Measurements from ENCODE around the gene GALNT7.

Gene GALNT7

GRCh38 chr4:173330590-173330989 is 162.0 kb downstream of the GALNT7 start:
- Mint-ChIP-seq H3K9me3 (no peaks in the 10 kb centered on the region), H3K4me1 (ENCODE audit: low read depth in 2 of 2) (peaks cover 21 to 24% of the 10 kb centered on the region in 2 donors), H3K27ac (peak overlapping the region in 1 of 2 donors; percentile 53), H3K4me3 (no peak overlapping the region), H3K27me3 (no peaks in the 10 kb centered on the region), H3K36me3 (ENCODE audit: insufficient read depth) (peaks cover 49% of the 10 kb centered on the region)
- DNase-seq (no peak), ATAC-seq (replicated peaks) (no peak)

- H3K36me3 Mint-ChIP-seq (ENCODE audit: insufficient read depth) = peaks cover 44% of the 10 kb centered on the region
- no peaks in the 10 kb centered on the region for H3K9me3 Mint-ChIP-seq
- ATAC-seq (replicated peaks) (no peak), DNase-seq (no peak)
- peak overlapping the region; percentile 99 to 100 for H3K4me3 Mint-ChIP-seq
- peak overlapping the region; percentile 98 to 99 for H3K27ac Mint-ChIP-seq
- peaks cover 21 to 25% of the 10 kb centered on the region in 2 donors for H3K4me1 Mint-ChIP-seq (ENCODE audit: low read depth in 2 of 2)
- H3K27me3 Mint-ChIP-seq = no peaks in the 10 kb centered on the region
These were observed 163.4 kb downstream of the GALNT7 start for GRCh38 chr4:173332021-173332487.

- no peak for ATAC-seq (replicated peaks)
- no peaks in the 10 kb centered on the region for H3K9me3 Mint-ChIP-seq
- peak in 1 of 3 experiments; percentile 11 for DNase-seq
These were observed 164.5 kb downstream of the GALNT7 start for GRCh38 chr4:173332963-173333657.

GRCh38 chr4:173333658-173334084 is 165.1 kb downstream of the GALNT7 start:
- Mint-ChIP-seq H3K9me3 (no peaks in the 10 kb centered on the region), H3K27ac (peak overlapping the region; percentile 98 to 99), H3K4me1 (ENCODE audit: low read depth in 2 of 2) (peaks cover 21 to 25% of the 10 kb centered on the region in 2 donors), H3K27me3 (no peaks in the 10 kb centered on the region), H3K4me3 (peak overlapping the region; percentile 99 to 100), H3K36me3 (ENCODE audit: insufficient read depth) (peaks cover 40% of the 10 kb centered on the region)
- ATAC-seq (replicated peaks) (peak; percentile 5), DNase-seq (peak in 1 of 3 experiments; percentile 29)

More at GRCh38 chr4:173332963-173333657, 164.5 kb downstream of the GALNT7 start:
- Mint-ChIP-seq H3K4me1 (ENCODE audit: low read depth in 2 of 2) (peaks cover 21 to 25% of the 10 kb centered on the region in 2 donors), H3K36me3 (ENCODE audit: insufficient read depth) (peaks cover 40% of the 10 kb centered on the region), H3K27me3 (no peaks in the 10 kb centered on the region), H3K4me3 (peak overlapping the region; percentile 99 to 100), H3K27ac (peak overlapping the region; percentile 98 to 99)

- H3K4me1 Mint-ChIP-seq (ENCODE audit: low read depth in 2 of 2) = peaks cover 21 to 25% of the 10 kb centered on the region in 2 donors
- no peaks in the 10 kb centered on the region for H3K9me3 Mint-ChIP-seq
- no peaks in the 10 kb centered on the region for H3K27me3 Mint-ChIP-seq
- ATAC-seq (replicated peaks) = peak; percentile 90
- H3K27ac Mint-ChIP-seq = peak within 1 kb of the TSS; percentile 98 to 99
- H3K36me3 Mint-ChIP-seq (ENCODE audit: insufficient read depth) = peaks cover 39% of the 10 kb centered on the region
- peak within 1 kb of the TSS; percentile 99 to 100 for H3K4me3 Mint-ChIP-seq
- DNase-seq = peak; percentile 99 to 100 (median 100)
These were observed 165.7 kb downstream of the GALNT7 start, which contains the start of gene HMGB2 for GRCh38 chr4:173334085-173334890. Gene HMGB2, minus strand, starts transcription at chr4:173334358. Its CDS starts 709 bp downstream, at chr4:173333649.

- Mint-ChIP-seq H3K27me3 (no peaks in the 10 kb centered on the region), H3K36me3 (ENCODE audit: insufficient read depth) (peaks cover 33% of the 10 kb centered on the region), H3K4me3 (peak overlapping the region; percentile 99 to 100), H3K9me3 (no peaks in the 10 kb centered on the region), H3K4me1 (ENCODE audit: low read depth in 2 of 2) (peaks cover 21 to 25% of the 10 kb centered on the region in 2 donors), H3K27ac (peak overlapping the region; percentile 98 to 99)
- peak in 2 of 3 experiments; percentile 3 to 4 for DNase-seq
- peak; percentile 14 for ATAC-seq (replicated peaks)
These were observed 166.5 kb downstream of the GALNT7 start for GRCh38 chr4:173334891-173335752.

- Mint-ChIP-seq H3K27ac (no peak overlapping the region), H3K36me3 (ENCODE audit: insufficient read depth) (peaks cover 20% of the 10 kb centered on the region), H3K27me3 (no peaks in the 10 kb centered on the region), H3K9me3 (no peaks in the 10 kb centered on the region), H3K4me3 (no peak overlapping the region), H3K4me1 (ENCODE audit: low read depth in 2 of 2) (peaks cover 17 to 19% of the 10 kb centered on the region in 2 donors)
- no peak for ATAC-seq (replicated peaks)
- DNase-seq = no peak
These were observed 168.9 kb downstream of the GALNT7 start for GRCh38 chr4:173337463-173337862.

- Mint-ChIP-seq H3K4me1 (ENCODE audit: low read depth in 2 of 2) (no peaks in the 10 kb centered on the region), H3K9me3 (no peaks in the 10 kb centered on the region)
- ATAC-seq (replicated peaks) = no peak
These were observed 175.3 kb downstream of the GALNT7 start for GRCh38 chr4:173343832-173344397.

GRCh38 chr4:173345648-173346047 is 177.0 kb downstream of the GALNT7 start:
- Mint-ChIP-seq H3K4me3 (no peak overlapping the region), H3K9me3 (no peaks in the 10 kb centered on the region), H3K27ac (no peak overlapping the region), H3K4me1 (ENCODE audit: low read depth in 2 of 2) (no peaks in the 10 kb centered on the region), H3K27me3 (peaks cover 3 to 12% of the 10 kb centered on the region in 2 donors), H3K36me3 (ENCODE audit: insufficient read depth) (no peaks in the 10 kb centered on the region)
- DNase-seq = no peak
- ATAC-seq (replicated peaks) = no peak

More at GRCh38 chr4:173343832-173344397, 175.3 kb downstream of the GALNT7 start:
- no peak for DNase-seq
- no peaks in the 10 kb centered on the region for H3K36me3 Mint-ChIP-seq (ENCODE audit: insufficient read depth)
- H3K27ac Mint-ChIP-seq = no peak overlapping the region
- peaks cover 0 to 7% of the 10 kb centered on the region in 2 donors for H3K27me3 Mint-ChIP-seq
- H3K4me3 Mint-ChIP-seq = no peak overlapping the region

- DNase-seq (no peak), ATAC-seq (replicated peaks) (no peak)
- Mint-ChIP-seq H3K4me3 (no peak overlapping the region), H3K27me3 (peaks cover 5 to 12% of the 10 kb centered on the region in 2 donors), H3K9me3 (no peaks in the 10 kb centered on the region), H3K27ac (no peak overlapping the region), H3K4me1 (ENCODE audit: low read depth in 2 of 2) (no peaks in the 10 kb centered on the region), H3K36me3 (ENCODE audit: insufficient read depth) (no peaks in the 10 kb centered on the region)
These were observed 177.5 kb downstream of the GALNT7 start for GRCh38 chr4:173346074-173346473.

GRCh38 chr4:173347467-173347866 is 178.9 kb downstream of the GALNT7 start:
- Mint-ChIP-seq H3K9me3 (no peaks in the 10 kb centered on the region), H3K36me3 (ENCODE audit: insufficient read depth) (no peaks in the 10 kb centered on the region), H3K4me1 (ENCODE audit: low read depth in 2 of 2) (no peaks in the 10 kb centered on the region), H3K4me3 (no peak overlapping the region), H3K27me3 (peaks cover 5 to 12% of the 10 kb centered on the region in 2 donors), H3K27ac (no peak overlapping the region)
- DNase-seq = no peak
- ATAC-seq (replicated peaks) = no peak

GRCh38 chr4:173357939-173358338 is 189.3 kb downstream of the GALNT7 start:
- no peaks in the 10 kb centered on the region for H3K36me3 Mint-ChIP-seq (ENCODE audit: insufficient read depth)
- H3K9me3 Mint-ChIP-seq = no peaks in the 10 kb centered on the region
- no peaks in the 10 kb centered on the region for H3K27me3 Mint-ChIP-seq
- no peak overlapping the region for H3K27ac Mint-ChIP-seq
- H3K4me3 Mint-ChIP-seq = no peak overlapping the region
- no peak for ATAC-seq (replicated peaks)
- no peaks in the 10 kb centered on the region for H3K4me1 Mint-ChIP-seq (ENCODE audit: low read depth in 2 of 2)
- no peak for DNase-seq

Measured in effector memory CD8-positive, alpha-beta T cell (primary cell).